A549 (cell line): ENCODE data around the gene PARP12.

ENCODE experiments used
- CBX2 ChIP-seq: fragments of 200-600 bp; sonication (generic); IDR thresholded peaks from 2 replicates; pipeline ENCODE4 v1.6.1; 2016; ENCODE audit warnings: low read depth, mild to moderate bottlenecking, borderline replicate concordance
- EP300 ChIP-seq, 2 experiments: fragments of >200 bp; sonication (Bioruptor Twin); formaldehyde crosslinking; IDR thresholded peaks; 2 replicates in 1 of 2; 3 replicates in 1 of 2; pipeline ENCODE4 v1.6.1; 2016 to 2017
- NPAS2 ChIP-seq: fragments of 250-450 bp; sonication (Bioruptor Pico); IDR thresholded peaks from 2 replicates; pipeline ENCODE4 v1.8.0; 2022; ENCODE audit warnings: mild to moderate bottlenecking, moderate library complexity, borderline replicate concordance
- POLR2A ChIP-seq: IDR thresholded peaks from 2 replicates; pipeline ENCODE4 v1.6.1; 2012; ENCODE audit warnings: mild to moderate bottlenecking, low read length
- RARB ChIP-seq: fragments of 250-450 bp; sonication (Bioruptor Pico); IDR thresholded peaks from 2 replicates; pipeline ENCODE4 v1.8.0; 2021; ENCODE audit warnings: mild to moderate bottlenecking, moderate library complexity
- TF ChIP-seq, protein P1 (sequence below): fragments of >200 bp; sonication (Bioruptor Twin); formaldehyde crosslinking; IDR thresholded peaks from 3 replicates; pipeline ENCODE4 v1.5.1; 2016

DNA sequence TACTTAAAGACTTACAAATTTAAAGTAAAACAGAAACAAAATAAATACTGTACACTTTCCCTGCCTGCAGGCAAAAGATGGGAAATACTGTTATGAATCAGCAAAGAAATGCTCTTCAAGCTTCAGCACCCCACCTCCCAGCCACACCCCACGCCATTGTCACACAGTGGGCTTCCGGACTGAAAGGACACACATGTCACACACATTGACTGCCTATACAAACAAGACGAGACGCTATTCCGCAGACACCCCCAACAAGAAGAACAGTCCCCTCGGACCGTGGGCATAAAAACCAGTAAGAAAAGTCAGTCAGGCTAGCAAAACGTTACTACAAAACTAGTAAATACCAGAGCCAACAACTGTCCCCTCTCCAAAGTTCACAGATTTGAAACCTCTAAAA is 22.2 kb upstream of the PARP12 start:
- TF ChIP-seq, protein P1, sequence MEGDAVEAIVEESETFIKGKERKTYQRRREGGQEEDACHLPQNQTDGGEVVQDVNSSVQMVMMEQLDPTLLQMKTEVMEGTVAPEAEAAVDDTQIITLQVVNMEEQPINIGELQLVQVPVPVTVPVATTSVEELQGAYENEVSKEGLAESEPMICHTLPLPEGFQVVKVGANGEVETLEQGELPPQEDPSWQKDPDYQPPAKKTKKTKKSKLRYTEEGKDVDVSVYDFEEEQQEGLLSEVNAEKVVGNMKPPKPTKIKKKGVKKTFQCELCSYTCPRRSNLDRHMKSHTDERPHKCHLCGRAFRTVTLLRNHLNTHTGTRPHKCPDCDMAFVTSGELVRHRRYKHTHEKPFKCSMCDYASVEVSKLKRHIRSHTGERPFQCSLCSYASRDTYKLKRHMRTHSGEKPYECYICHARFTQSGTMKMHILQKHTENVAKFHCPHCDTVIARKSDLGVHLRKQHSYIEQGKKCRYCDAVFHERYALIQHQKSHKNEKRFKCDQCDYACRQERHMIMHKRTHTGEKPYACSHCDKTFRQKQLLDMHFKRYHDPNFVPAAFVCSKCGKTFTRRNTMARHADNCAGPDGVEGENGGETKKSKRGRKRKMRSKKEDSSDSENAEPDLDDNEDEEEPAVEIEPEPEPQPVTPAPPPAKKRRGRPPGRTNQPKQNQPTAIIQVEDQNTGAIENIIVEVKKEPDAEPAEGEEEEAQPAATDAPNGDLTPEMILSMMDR = no peak
- TF ChIP-seq EP300 (IDR thresholded peaks at IDR 0.05) = no peak
- no peak for TF ChIP-seq RARB
- no peak for TF ChIP-seq NPAS2 (CRISPR knock-in tag)
- no peak for TF ChIP-seq POLR2A
- TF ChIP-seq CBX2 = no peak
